Fibroblast of mammary gland (primary cell): Measurements from ENCODE around the gene IMPDH2.

ENCODE experiments used
- DNase-seq: peaks from one replicate; pipeline ENCODE4 v3.0.0-alpha.2; 2010; ENCODE audit warnings: low read depth
- H3K4me3 ChIP-seq: 2 replicates; pipeline ENCODE4 v1.5.1; 2011; ENCODE audit warnings: low read depth, mild to moderate bottlenecking, low read length, moderate library complexity; ENCODE audit not compliant: control insufficient read depth
- TF ChIP-seq, protein P1 (sequence below): conservative IDR thresholded peaks from 2 replicates; pipeline ENCODE4 v1.5.1; 2011; ENCODE audit warnings: low read depth, low read length, inconsistent platforms; ENCODE audit not compliant: control insufficient read depth, insufficient read depth

Gene IMPDH2

DNA sequence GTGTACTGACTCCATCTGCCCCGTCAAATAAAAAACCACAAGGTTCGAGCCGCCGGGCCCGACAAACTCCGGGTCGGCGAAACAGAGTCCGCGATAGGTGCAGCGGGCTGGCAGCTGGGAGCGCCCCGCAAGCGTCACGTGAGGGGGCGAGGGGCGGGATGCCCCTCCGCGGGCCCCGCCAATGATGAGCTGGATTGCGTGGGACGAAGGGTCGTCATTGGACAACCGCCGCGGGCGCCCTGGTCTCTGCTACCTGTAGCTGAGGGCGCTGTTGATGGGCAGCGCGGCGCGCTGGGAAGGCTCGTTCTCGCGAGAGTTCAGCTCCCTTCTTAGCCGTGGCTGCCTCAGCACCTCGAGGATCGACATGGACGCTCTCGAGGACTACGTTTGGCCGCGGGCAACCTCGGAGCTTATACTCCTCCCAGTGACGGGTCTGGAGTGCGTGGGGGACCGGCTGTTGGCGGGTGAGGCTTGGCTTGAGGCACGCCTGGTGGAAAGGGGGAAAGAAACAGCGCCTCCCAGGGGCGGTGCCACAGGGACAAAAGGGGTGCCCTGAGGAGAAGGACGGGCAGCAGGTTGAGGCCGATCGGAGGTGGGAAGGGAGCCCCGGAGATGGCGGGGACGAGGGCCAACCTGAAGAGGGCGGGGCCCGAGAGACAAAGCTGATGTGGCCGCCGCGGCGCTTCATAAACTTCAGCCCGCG is 22.0 kb downstream of the IMPDH2 start, which contains the start of gene WDR6:
Gene WDR6, plus strand, starts transcription at position 324 of the 703 bp plus-strand sequence. Its CDS starts 41 bp downstream, at position 365.
- DNase-seq = peak; percentile 93
- peak within 1 kb of the TSS; percentile 65 for H3K4me3 ChIP-seq
- TF ChIP-seq, protein P1, sequence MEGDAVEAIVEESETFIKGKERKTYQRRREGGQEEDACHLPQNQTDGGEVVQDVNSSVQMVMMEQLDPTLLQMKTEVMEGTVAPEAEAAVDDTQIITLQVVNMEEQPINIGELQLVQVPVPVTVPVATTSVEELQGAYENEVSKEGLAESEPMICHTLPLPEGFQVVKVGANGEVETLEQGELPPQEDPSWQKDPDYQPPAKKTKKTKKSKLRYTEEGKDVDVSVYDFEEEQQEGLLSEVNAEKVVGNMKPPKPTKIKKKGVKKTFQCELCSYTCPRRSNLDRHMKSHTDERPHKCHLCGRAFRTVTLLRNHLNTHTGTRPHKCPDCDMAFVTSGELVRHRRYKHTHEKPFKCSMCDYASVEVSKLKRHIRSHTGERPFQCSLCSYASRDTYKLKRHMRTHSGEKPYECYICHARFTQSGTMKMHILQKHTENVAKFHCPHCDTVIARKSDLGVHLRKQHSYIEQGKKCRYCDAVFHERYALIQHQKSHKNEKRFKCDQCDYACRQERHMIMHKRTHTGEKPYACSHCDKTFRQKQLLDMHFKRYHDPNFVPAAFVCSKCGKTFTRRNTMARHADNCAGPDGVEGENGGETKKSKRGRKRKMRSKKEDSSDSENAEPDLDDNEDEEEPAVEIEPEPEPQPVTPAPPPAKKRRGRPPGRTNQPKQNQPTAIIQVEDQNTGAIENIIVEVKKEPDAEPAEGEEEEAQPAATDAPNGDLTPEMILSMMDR = peak; percentile 29

DNA sequence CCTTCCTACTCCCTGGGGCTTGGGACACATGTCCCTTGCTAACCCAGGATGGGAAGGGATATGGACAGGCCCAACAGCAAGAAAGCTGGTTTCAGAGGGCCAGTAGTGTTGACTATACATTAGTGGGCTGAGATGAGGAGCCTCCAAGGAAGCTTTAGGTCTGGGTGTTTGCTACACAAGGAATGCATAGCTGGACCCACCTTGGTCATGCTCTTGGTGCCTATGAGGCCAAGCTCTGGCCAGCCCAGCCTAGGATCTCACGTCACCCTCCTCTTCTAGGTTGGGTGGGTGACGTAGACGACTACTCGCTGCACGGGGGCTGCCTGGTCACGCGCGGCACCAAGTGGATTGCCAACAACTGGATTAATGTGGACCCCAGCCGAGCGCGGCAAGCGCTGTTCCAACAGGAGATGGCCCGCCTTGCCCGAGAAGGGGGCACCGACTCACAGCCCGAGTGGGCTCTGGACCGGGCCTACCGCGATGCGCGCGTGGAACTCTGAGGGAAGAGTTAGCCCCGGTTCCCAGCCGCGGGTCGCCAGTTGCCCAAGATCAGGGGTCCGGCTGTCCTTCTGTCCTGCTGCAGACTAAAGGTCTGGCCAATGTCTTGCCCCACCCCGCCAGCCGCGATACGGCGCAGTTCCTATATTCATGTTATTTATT is 22.7 kb downstream of the IMPDH2 start:
- peak; percentile 51 for DNase-seq
- H3K4me3 ChIP-seq = peak overlapping the region; percentile 65
- TF ChIP-seq, protein P1 = no peak

DNA sequence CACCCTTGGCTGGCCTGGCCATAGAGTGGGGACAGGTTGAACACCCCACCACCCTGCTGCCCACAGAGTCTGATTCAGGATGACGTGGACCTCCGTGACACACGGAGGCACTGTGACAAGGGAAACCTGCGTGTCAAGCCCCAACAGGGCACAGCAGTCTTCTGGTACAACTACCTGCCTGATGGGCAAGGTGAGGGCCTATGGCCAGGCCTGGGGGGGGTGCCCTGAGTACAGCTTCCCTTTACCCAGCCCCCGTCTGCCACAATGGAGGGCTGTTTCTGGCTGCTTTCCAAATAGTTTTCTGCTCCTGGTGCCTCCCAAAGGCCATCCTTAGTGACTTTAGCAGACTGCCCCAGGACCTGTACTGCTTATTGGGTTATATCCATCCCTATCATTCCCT is 23.2 kb downstream of the IMPDH2 start:
- H3K4me3 ChIP-seq = no peak overlapping the region
- TF ChIP-seq, protein P1 = no peak
- no peak for DNase-seq

DNA sequence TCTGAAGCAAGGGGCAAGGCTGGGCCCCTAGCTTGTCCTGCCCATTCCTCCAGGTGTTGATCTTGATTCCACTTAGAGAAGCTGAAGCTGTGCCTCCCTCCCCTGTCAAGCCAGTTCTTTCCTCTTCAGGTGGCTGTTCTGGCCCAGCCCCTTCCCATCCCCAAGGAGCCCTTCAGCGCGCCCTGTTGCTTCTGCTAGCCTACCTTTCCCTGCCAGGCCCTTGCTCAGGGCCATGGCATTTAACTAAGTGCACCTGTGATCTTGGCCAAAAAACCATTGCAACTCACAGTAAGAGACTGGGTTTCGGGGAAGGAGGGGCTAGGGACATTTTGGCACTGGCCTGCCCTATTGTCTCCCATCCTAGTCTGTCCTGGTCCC is 23.9 kb downstream of the IMPDH2 start:
- no peak for DNase-seq
- H3K4me3 ChIP-seq = no peak overlapping the region
- TF ChIP-seq, protein P1 = no peak

DNA sequence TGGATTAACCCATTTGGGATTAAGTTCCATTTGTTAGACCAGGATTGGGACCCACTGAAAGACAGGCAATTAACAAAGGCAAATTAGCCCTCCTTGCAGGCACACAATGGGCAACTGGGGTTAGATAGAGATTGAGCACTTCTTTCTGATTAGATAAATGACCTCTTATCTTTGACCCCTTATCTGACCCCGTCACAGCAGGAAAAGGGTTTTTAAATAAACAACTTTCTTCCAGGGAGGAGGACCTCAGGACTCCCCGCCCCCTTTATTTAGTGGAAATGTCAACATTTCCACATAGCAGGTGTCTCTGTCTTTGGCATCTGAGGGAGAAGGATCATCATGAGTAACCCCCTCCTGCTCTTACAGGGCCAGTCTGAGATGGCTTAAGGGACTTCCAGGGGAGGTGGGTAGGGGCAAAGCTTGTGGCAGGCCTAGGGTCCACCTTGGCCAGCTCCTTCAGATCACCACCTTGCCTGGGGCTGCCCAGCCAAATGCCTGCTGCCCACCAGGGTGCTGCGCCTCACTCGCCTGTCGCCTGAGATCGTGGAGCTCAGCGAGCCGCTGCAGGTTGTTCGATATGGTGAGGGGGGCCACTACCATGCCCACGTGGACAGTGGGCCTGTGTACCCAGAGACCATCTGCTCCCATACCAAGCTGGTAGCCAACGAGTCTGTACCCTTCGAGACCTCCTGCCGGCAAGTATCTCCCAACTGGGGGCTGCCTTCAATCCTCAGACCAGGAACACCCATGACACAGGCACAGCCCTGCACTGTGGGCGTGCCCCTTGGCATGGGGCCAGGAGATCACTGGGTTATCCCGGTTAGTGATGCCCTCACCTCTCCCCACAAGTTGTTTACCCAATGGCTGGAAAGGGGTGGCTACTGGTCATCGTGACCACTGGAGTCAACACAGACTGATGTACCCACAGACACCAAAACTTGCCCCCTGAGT is 24.6 kb downstream of the IMPDH2 start:
- TF ChIP-seq, protein P1 = no peak
- no peak for DNase-seq
- H3K4me3 ChIP-seq = no peak overlapping the region

DNA sequence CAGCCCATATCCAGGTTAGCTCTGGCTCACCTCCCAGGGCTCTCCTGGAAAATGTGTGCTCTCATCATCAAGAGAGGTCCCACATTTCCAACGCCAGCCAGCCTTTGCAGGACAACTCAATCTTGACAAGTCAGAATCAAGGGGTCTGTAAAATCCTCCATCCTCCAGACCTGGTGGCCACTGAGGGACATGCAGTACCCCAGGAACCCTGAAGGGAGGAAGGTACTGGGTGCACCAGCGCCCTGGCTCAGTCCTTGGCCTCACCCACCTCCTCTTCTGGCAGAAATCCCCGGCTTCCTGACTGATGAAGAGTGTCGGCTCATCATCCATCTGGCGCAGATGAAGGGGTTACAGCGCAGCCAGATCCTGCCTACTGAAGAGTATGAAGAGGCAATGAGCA is 28.0 kb downstream of the IMPDH2 start:
- H3K4me3 ChIP-seq = no peak overlapping the region
- no peak for DNase-seq
- TF ChIP-seq, protein P1 = no peak
